Measurements from ENCODE around the gene CDNF.

The CDNF gene

DNA sequence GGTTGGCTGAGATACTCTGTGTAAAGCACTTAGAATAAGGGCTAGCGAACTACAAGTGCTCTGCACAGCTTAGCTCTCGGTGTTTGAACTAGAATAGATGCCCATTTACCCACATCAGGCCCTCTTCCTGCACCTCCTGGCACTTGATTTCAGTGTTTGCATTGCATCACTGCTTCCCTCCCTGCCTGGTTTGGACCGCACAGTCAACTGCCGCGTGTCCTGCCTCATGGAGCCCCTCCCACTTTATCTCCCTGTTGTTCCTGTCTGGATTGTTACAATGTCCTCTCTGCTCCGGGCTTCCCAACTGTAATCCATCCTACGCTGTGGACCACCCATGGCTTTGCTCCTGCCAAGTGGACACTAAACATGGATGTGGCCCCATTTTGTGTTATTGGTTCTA lies 65.4 kb downstream of the CDNF start:
- H3K4me1 ChIP-seq (ENCODE audit: control insufficient read depth, insufficient read depth, low read length) = no peaks in the 10 kb centered on the region
- H3K27me3 ChIP-seq (ENCODE audit: control insufficient read depth in 1 of 2, insufficient read depth in 2 of 2, low read length in 2 of 2) = no peaks in the 10 kb centered on the region
- H3K9me3 ChIP-seq (ENCODE audit: control insufficient read depth in 2 of 2, low read length in 2 of 2) = no peaks in the 10 kb centered on the region
- H3K27ac ChIP-seq (ENCODE audit: low read length) = no peak overlapping the region
- no peak overlapping the region for H3K9ac ChIP-seq (ENCODE audit: low read length in 2 of 2)
- no peaks in the 10 kb centered on the region for H3K36me3 ChIP-seq (ENCODE audit: control insufficient read depth in 2 of 2, insufficient read depth in 2 of 2, low read length in 2 of 2)
- H3K4me3 ChIP-seq (ENCODE audit: low read length in 2 of 2) = no peak overlapping the region

GRCh38 chr10:14770927-14771326 lies 66.9 kb downstream of the CDNF start:
- H3K4me1 ChIP-seq (ENCODE audit: control insufficient read depth, insufficient read depth, low read length) = no peaks in the 10 kb centered on the region
- no peaks in the 10 kb centered on the region for H3K9me3 ChIP-seq (ENCODE audit: control insufficient read depth in 2 of 2, low read length in 2 of 2)
- H3K9ac ChIP-seq (ENCODE audit: low read length in 2 of 2) = no peak overlapping the region
- no peak overlapping the region for H3K4me3 ChIP-seq (ENCODE audit: low read length in 2 of 2)
- H3K36me3 ChIP-seq (ENCODE audit: control insufficient read depth in 2 of 2, insufficient read depth in 2 of 2, low read length in 2 of 2) = no peaks in the 10 kb centered on the region
- no peak overlapping the region for H3K27ac ChIP-seq (ENCODE audit: low read length)
- H3K27me3 ChIP-seq (ENCODE audit: control insufficient read depth in 1 of 2, insufficient read depth in 2 of 2, low read length in 2 of 2) = no peaks in the 10 kb centered on the region

All from stomach smooth muscle (tissue), 2 donors.